Kasumi-1 (cell line): ENCODE data around the gene CHD9.

ENCODE experiments used
- DNase-seq, 2 experiments: peaks; one replicate each; lab custom pipeline; 2025; lab: John Stamatoyannopoulos, UW

CHD9 gene

GRCh38 chr16:53372992-53373871 lies 318.4 kb downstream of the CHD9 start:
- DNase-seq: no peak

- no peak for DNase-seq
Observed at GRCh38 chr16:53374800-53375199, 320.0 kb downstream of the CHD9 start.

GRCh38 chr16:53378138-53378537 lies 323.3 kb downstream of the CHD9 start:
- no peak for DNase-seq
